GM21723 (cell line): ENCODE results near the gene GPRC5B.

Experiments
- ATAC-seq: cut with Tn5 transposase; IDR thresholded peaks from one replicate; pipeline ENCODE4 v1.9.1; 2021; ENCODE audit warnings: mild to moderate bottlenecking, moderate library complexity; ENCODE audit not compliant: unreplicated experiment

The GPRC5B gene, protein sequence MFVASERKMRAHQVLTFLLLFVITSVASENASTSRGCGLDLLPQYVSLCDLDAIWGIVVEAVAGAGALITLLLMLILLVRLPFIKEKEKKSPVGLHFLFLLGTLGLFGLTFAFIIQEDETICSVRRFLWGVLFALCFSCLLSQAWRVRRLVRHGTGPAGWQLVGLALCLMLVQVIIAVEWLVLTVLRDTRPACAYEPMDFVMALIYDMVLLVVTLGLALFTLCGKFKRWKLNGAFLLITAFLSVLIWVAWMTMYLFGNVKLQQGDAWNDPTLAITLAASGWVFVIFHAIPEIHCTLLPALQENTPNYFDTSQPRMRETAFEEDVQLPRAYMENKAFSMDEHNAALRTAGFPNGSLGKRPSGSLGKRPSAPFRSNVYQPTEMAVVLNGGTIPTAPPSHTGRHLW

DNA sequence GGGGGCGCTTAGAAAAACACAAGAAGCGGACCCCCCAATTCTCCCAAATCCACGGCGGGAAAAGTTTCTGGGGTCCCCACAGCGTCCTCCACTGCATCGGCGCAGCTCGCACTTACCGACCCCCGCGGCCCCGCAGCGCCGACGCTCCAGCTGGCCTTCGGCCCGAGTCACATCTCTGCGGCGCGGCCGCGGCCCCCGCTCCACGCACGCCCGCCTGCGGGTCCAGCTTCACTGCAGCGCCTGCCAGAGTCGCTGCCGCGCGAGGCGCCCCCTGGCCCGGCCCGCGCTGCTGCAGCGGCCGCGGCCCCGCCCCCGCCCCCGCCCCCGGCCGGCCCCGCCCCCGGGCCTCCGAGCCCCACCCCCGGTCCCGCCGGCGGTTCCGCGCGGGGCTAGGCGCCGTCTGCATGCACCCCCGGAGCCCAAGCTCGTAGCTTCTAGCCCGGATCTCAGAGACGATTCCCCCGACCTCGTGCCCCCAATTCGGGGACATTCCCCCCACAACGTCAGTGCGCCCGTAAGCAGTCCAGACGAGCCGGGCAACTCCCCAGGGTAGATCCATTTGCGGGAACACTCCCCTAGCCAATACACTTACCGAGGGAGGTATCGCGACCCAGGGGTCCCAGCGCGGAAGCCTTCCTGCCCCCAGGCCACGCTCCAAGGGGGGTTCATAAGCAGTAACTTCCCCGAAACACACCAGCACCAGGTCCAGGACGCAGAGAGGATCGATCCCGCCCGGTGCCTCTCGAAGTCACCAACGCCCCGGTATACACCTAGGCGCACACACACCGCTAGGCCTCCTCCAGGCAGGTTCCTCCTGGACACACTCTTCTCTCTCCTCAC lies at the start of gene GPRC5B:
Gene GPRC5B, minus strand, starts transcription at position 238 of the 840 bp plus-strand sequence. CDS start 12,003 bp downstream, outside the sequence.
- ATAC-seq: no peak

DNA sequence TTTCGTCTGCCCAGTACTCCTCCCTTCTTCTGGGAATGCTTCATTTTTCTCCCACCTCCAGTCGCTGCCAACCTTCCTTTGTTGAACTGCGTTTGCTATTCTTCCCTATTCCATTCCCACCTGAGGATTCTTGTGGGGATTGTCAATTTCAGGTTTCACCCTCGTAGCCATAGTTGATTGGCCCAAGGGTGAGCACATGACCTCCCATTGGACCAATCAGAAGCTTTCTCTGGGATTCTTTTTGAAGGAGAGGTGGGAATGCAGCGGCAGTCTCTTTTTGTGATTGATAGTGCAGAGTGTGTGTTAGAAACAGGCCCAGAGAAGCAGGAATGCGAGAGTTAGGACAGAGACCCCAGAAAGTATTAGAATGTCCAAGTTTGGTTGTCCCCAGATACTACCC lies 49.1 kb upstream of the GPRC5B start:
- ATAC-seq: no peak

DNA sequence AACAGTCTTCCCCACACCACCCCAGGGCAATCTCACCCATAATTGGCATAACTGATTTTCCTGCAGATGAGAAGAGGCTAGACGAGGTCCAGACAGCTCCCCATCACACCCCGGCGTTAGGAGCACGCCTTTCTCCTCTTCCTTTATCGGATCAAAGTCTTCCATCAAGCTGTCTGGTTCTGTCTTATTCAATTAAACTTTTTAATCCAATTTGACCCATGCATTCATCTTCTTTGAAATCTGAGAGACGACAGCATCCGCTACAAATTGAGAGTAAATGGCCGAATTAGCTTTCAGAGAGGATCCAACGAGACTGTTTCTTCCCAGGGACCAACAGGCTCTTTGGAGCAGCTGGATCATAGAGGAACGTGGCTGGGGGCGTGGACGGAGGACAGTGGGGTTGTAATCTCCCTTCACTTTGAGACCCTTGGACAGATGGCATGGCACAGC lies 44.4 kb upstream of the GPRC5B start:
- no peak for ATAC-seq

DNA sequence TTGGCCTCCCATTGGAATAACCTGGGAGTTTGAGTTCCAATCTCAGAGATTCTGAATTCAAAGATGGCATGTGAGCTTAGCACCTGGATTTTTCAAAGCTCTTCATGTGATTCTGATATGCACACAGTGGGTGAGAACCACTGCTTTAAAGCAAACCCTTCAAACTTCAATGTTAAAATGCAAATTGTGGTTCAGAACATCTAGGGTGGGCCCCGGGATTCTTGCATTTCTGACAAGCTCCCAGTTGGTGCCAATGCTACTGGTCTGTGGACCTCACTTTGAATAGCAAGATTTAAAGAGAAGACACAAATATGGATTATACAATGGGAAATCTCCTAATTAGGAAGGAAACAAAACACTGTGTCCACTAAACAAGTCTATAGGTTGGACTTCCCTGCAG lies 43.8 kb upstream of the GPRC5B start:
- no peak for ATAC-seq

DNA sequence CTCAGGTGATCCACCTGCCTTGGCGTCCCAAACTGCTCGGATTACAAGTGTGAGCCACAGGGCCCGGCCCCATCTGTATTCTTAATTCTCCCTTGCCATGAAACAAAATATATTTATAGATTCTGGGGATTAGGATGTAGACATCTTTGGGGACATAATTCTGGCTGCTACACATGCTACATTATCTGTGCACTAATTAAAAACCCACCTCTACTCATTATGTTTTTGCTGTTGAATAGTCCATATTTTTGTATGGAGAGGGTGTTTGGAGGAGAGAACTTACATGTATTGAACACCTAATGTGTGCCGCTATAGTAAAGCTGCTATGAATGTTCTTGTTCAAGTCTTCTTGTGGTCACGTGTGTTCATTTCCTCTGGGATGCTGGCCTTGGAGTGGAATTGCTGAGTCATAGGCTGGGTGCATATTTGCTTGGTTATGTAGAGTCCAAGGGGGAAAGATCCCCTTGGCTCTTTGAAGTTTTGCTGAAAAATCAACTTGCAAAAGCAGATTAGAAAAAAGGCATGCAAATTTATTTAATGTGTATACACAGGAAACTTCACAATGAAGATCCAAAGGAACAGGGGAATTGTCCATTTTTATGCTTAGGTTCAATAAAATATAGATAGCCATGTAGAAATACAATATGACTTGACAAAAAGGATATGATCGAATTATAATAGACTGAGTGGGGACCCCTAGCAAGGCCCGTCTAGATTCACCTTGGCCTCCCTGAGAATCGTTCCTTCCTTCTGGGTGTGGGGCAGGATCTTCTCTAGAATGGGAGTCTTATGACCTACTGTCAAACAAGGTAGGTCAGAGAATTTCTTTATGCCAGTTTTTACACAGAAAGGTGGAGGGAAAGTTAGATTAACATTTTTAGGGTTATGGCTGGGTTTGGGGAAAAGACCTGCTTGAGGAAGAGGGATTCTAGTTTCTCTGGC lies 42.1 kb upstream of the GPRC5B start:
- no peak for ATAC-seq

DNA sequence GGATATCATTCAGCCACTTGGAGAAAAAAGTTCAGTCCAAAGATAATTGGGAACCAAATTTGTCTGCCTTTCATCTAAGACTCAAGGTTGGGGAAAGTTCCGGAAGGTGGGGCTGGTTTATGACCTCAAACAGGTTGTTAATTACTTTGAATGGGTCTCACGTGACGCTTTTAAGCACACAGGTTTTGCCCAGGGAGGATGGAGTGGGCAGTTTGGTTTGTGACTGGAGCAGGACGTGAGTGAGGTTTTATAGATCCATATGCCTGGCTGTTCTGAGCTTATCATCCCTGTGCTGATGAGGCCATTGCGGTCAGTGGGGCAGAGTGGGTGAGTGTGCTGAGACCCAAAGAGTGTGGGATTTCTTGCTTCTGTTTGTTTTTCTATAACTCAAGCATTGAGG lies 38.7 kb upstream of the GPRC5B start:
- ATAC-seq: no peak

DNA sequence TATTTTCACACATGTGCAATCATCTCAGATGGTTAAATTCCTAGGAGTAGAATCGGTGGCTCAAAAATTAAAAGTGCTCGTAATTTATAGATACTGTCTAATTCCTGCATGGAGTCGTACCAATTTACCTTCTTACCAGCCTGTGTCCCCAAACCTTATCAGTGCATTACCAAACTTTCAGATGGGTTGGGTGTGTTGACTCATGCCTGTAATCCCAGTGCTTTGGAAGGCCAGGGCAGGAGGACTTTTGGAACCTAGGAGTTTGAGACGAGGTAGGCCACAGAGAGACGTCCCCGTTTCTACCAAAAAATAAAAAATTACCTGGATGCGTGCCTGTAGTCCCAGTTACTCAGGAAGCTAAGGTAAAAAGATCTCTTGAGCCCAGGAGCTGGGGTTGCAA lies 34.5 kb upstream of the GPRC5B start:
- no peak for ATAC-seq

DNA sequence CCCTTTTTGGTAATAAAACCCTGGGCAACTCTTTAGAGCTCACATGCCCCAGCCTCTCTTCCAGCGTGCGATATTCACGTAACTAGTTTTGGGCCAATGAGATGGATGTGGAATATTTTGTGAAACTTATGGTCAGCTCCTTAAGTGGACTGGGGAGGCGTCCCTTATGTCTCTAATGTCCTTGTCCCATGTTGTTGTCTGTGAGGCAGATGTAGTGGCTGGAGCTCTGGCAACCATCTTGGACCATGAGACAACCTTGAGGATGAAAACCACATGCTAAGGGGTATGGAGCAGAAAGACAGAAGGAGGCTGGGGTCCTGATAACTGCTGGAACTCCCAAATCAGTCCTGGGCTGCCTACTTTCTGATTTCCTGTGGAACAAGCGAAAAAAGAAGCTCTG lies 31.4 kb upstream of the GPRC5B start:
- ATAC-seq: no peak

DNA sequence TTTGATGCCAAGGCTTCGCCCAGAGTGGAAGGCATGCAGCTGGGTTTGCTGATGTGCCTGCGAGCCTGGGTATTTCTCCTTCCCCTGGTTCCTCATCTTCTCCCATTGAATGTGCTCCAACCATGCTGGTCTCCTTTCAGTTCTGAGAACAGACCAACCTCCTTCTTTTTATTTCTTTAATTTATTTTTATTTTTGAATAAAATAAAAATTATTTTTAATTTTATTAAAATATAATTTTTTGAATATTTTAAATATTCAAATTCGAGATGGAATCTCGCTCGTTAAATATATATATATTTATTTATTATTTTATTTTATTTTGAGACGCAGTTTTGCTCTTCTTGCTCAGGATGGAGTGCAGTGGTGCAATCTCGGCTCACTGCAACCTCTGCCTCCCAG lies 30.2 kb upstream of the GPRC5B start:
- ATAC-seq: no peak

DNA sequence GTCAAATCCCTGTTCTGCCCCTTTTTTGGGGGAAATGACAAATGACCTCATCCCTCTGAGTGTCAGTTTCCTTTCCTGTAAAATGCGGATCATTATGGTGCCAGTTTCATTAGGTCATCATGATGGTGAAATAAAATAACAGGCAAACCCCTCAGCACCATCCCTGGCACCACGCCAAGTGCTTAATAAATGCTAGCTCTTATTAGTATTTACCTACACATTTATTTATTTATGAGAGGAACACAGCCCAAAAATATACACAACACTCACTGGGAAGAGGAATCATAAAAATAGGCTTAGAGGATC lies 28.6 kb upstream of the GPRC5B start:
- no peak for ATAC-seq

DNA sequence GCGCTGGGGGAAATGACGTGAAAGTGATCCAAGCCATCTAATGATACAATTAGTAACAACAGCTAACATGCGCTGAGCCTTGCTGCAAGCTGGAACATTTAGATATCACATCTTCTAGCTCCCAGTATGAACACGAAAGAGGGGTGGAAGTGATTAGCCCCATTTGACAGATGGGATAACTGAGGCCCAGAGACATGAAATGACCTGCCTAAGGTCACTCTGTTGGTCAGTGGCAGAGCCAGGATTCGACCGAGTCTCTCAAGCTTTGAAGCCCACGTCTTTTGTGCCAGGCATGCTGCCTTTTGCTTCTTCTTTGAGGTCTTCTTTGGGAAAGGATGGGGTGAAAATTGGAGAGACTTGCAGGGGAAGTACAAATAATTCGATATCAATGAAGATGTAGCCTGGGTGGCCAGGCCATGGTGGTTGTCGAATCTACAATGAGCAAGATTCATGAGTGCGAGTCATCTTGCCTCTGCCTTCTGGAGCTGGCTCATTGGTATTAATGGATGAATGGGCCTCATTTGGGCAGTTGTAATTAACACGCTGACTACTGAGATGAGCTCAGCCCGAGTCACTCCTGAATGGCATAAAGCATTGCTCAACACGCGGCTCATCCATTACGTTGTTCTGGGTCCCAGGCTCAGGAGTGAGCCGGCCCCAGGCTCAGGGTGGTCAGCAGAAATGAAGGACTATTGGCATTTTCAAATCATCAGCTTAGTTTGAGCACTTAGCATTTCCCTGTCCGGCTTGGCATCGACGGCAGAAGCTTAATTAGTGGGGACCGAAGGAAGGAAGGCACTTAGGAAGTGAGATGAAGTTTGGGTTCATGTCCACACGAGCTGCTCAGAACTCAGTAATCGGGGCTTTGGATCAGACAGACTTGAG lies 28.0 kb upstream of the GPRC5B start:
- ATAC-seq: no peak

DNA sequence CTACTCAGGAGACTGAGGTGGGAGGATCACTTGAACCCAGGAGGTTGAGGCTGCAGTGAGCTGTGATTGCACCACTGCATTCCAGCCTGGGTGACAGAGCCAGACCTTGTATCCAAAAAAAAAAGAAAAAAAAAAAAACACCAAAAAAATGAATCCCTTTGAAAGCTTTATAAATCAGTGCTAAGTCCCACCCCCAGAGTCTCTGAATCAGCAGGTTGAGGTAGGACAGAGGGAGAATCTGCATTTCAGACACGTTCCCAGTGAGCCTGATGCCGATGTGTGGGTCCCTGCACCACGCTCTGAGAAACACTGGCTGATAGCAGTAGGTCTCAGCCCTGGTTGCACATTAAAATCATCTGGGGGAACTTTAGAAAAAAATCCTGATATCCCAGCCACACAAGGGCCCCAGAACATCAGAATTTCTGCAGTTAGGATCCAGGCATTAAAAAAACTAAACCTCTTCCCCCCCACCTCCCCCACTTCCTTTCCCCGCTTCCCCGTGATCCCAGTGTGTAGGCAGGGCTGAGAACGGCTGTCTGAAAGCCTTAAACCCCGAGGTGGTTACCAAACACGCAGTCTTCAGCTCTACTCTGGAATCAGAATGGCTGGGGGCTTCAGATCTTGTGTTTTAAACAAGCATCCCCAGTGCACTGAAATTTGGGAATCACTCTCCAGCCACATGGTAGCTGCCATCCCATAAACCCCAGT lies 27.3 kb upstream of the GPRC5B start:
- no peak for ATAC-seq

DNA sequence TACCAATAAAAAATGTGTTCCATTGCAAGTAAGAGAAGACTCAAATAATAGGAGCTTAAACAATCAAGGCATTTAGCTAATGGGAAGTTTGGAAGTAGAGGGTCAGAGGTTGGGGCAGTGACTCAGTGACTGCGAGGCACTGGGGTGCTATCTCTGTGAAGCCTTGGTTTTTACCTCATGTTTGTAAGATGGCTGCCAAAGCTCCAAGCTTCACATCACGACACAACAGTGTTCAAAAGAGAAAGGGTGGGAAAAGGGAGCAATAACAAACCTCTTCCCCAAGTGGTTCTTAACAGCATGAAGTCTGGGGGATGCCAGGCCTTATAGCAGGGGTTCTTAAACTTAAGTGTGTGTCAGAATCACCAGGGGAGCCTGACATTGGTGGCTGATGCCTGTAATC lies 26.6 kb upstream of the GPRC5B start:
- ATAC-seq: no peak

DNA sequence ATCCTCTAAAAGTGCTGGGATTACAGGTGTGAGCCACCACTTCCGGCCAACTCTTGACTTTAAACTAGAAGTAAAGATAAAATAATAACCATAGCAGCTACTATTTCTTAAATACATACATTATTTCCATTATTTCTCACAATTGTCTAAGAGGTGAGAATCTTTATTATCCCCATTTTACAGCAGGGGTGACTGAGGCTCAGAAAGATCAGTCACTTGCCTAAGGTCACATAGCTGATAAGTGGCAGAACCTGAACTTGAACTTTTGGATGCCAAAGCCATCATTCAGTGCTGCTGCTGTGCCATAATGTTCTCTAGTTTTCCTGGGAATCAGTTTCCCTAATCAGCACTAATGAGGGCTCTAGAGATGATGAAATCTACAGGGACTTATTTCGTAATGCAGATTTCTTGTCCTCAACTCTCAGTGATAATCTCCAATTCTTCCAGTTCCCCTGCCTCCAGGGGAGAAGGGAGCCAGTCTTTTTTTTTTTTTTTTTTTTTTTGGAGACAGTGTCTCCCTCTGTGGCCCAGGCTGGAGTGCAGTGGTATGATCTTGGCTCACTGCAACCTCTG lies 25.2 kb upstream of the GPRC5B start:
- ATAC-seq: no peak

DNA sequence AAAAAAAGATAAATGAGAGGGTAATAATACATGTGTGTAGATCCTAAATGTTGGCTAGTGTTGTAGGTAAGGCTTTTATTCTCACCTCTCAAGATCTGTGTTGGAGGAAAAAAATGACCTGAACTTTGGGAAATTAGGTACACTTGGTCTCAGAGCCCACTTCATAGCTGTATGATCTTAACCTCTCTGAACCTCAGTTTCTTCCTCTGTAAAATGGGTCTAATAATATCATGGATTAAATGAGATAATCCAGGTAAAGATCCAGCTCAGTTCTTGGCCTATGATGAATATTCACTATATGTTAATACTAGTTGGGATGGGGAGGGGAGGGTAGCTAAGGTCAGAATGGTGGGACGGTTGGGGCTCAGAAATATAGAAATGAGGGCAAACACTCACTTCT lies 24.3 kb upstream of the GPRC5B start:
- ATAC-seq: no peak

DNA sequence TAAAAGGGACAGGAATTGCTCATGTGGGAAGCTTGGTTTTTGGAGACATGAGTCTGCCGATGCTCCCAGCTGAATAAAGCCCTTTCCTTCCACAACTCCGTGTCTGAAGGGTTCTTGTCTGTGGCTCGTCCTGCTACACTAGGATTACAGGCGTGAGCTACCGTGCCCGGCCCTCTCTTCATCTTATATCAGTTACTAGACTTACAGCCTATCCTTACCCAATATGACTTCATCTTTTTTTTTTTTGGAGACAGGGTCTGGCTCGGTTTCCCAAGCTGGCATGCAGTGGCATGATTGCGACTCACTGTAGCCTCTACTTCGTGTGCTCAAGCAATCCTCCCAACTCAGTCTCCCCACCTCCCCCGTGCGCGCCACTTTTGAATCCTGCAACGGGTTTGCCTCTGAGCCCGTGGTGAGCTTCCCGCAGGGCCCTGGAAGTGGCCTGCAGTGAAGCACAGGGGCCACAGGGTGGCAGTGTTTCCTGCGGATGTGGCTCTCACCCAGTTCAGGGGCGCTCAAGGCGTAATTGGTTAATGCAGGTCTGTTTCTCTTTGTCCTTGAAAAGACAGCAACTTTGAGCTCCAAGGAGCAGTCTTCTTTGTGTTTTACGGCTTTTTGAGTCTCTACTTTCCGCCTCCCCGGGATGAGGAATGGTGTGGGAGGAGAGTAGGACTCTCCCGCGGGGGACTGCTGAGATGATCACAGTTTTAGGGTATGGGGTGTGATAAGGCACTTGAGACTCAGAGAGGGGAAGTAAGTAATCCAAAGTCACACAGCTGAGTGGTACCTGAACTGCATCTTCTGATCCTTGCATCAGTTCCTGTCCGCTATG lies 22.7 kb upstream of the GPRC5B start:
- ATAC-seq: peak; percentile 71

DNA sequence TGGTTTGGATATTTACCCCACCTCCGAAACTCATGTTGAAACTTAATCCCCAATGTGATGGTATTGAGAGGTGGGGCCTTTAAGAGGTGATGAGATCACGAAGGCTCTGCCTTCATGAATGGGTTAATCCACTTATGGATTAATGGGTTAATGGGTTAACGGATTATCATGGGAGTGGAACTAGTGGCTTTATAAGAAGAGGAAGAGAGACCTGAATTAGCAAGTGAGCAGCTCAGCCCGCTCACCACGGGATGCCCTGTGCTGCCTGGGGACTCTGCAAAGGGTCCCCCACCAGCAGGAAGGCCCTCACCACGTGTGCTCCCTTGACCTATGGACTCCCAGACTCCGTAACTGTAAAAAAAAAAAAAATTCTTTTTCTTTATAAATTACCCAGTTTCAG lies 16.5 kb upstream of the GPRC5B start:
- no peak for ATAC-seq

DNA sequence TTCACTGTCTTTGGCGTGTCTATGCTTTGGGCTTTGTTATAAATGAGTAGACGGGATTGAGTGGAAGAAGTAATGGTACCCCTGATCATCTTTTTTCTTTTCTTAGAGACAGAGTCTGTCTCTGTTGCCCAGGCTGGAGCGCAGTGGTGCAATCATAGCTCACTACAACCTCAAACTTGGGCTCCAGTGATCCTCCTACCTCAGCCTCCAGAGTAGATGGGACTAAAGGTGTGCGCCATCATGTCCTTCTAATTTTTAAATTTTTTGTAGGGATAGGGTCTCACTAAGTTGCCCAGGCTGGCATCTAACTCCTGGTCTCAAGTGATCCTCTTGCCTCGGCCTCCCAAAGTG lies 14.9 kb upstream of the GPRC5B start:
- ATAC-seq: no peak
